SK-N-SH (cell line): ENCODE data around the gene ACACB. TPM values are rescaled to one million over a fixed set of nuclear protein-coding genes. Genes with fewer than 3 reads are reported as not detected.

Experiments used
- CTCF ChIA-PET: fragments of 300-600, 350-600 bp; formaldehyde crosslinking; extraction: SDS; loops from one replicate; lab custom pipeline; 2021; lab: Yijun Ruan, JAX
- POLR2A ChIA-PET: fragments of 350-600 bp; sonication (Branson Sonifier 250); formaldehyde crosslinking; extraction: SDS; loops from one replicate; lab custom pipeline; 2020; ENCODE audit warnings: antibody characterized with exemption, inconsistent platforms; lab: Yijun Ruan, JAX
- DNase-seq: peaks from one replicate; pipeline ENCODE4 v3.0.0; 2012
- H2AFZ ChIP-seq: fragments of 200-600 bp; sonication (generic); 2 replicates; pipeline ENCODE4 v1.8.1; 2016; ENCODE audit warnings: antibody characterized with exemption, mild to moderate bottlenecking, low read depth
- H3F3A ChIP-seq: fragments of 200-600 bp; sonication (generic); replicated peaks from 2 replicates; pipeline ENCODE3; 2016; ENCODE audit warnings: antibody characterized with exemption, mild to moderate bottlenecking; ENCODE audit not compliant: insufficient read depth
- H3K27ac ChIP-seq, 2 experiments: fragments of 200-500 bp in 1 of 2; fragments of 200-600 bp in 1 of 2; sonication (Bioruptor generic) in 1 of 2; sonication (generic), shearing (Covaris generic) in 1 of 2; 2 replicates each; pipeline versions ENCODE4 v1.5.1 to v1.6.1; 2014 to 2016; ENCODE audit warnings: low read depth in 2 of 2, inconsistent platforms in 1 of 2, low read length in 1 of 2, mild to moderate bottlenecking in 1 of 2, mixed read lengths in 1 of 2
- H3K27me3 ChIP-seq: fragments of 200-600 bp; sonication (generic), shearing (Covaris generic); 2 replicates; pipeline ENCODE4 v1.6.1; 2016; ENCODE audit warnings: mixed run types; ENCODE audit not compliant: insufficient read depth
- H3K36me3 ChIP-seq, 2 experiments: fragments of 200-500 bp in 1 of 2; fragments of 200-600 bp in 1 of 2; sonication (Bioruptor generic) in 1 of 2; sonication (generic) in 1 of 2; replicated peaks in 1 of 2; 2 replicates each; pipeline versions ENCODE3 to v1.5.1; 2014 to 2016; ENCODE audit warnings: low read length in 1 of 2, mild to moderate bottlenecking in 1 of 2; ENCODE audit not compliant: insufficient read depth in 2 of 2, control insufficient read depth in 1 of 2
- H3K4me1 ChIP-seq, 2 experiments: fragments of 200-500 bp in 1 of 2; fragments of 200-600 bp in 1 of 2; sonication (Bioruptor generic) in 1 of 2; sonication (generic), shearing (Covaris generic) in 1 of 2; 2 replicates each; pipeline versions ENCODE4 v1.5.1 to v1.6.1; 2014 to 2016; ENCODE audit warnings: low read depth in 1 of 2, low read length in 1 of 2, mixed run types in 1 of 2; ENCODE audit not compliant: insufficient read depth in 2 of 2, control insufficient read depth in 1 of 2
- H3K4me2 ChIP-seq: fragments of 200-600 bp; sonication (generic), shearing (Covaris generic); 2 replicates; pipeline ENCODE4 v1.6.1; 2017; ENCODE audit warnings: mixed run types
- H3K4me3 ChIP-seq, 2 experiments: fragments of 200-500 bp in 1 of 2; fragments of 200-600 bp in 1 of 2; sonication (Bioruptor generic) in 1 of 2; sonication (generic), shearing (Covaris generic) in 1 of 2; 2 replicates each; pipeline versions ENCODE4 v1.5.1 to v1.8.1; 2014 to 2016; ENCODE audit warnings: low read depth in 2 of 2, inconsistent platforms in 1 of 2, low read length in 1 of 2, mild to moderate bottlenecking in 1 of 2, mixed read lengths in 1 of 2, moderate library complexity in 1 of 2
- H3K79me2 ChIP-seq: fragments of 200-600 bp; sonication (generic); 2 replicates; pipeline ENCODE4 v1.8.1; 2017; ENCODE audit warnings: mild to moderate bottlenecking; ENCODE audit not compliant: insufficient read depth
- H3K9ac ChIP-seq: fragments of 200-600 bp; sonication (generic); 2 replicates; pipeline ENCODE4 v1.6.1; 2017; ENCODE audit warnings: mixed run types
- H3K9me2 ChIP-seq: fragments of 200-600 bp; sonication (generic); 2 replicates; pipeline ENCODE4 v1.6.1; 2017; ENCODE audit warnings: mixed run types
- H3K9me3 ChIP-seq: fragments of 200-600 bp; sonication (generic); 2 replicates; pipeline ENCODE4 v1.6.1; 2017; ENCODE audit warnings: mixed run types, mild to moderate bottlenecking, moderate library complexity
- H4K20me1 ChIP-seq: fragments of 200-600 bp; sonication (generic); 2 replicates; pipeline ENCODE4 v1.6.1; 2017; ENCODE audit warnings: mild to moderate bottlenecking, mixed run types; ENCODE audit not compliant: insufficient read depth
- EZH2phosphoT487 ChIP-seq: fragments of 200-600 bp; sonication (generic); IDR thresholded peaks from 2 replicates; pipeline ENCODE4 v1.6.1; 2017; ENCODE audit warnings: low read depth, mixed run types, mild to moderate bottlenecking, antibody characterized with exemption, moderate library complexity, borderline replicate concordance
- GABPA ChIP-seq: IDR thresholded peaks from 2 replicates; pipeline ENCODE4 v1.4.0; 2012; ENCODE audit warnings: low read depth, mild to moderate bottlenecking
- JUND ChIP-seq: IDR thresholded peaks from 2 replicates; pipeline ENCODE4 v1.4.0; 2012
- MAX ChIP-seq: IDR thresholded peaks from 2 replicates; pipeline ENCODE4 v1.4.0; 2012; ENCODE audit warnings: low read depth
- MEF2A ChIP-seq: IDR thresholded peaks from 2 replicates; pipeline ENCODE4 v1.4.0; 2012; ENCODE audit warnings: low read depth, borderline replicate concordance
- MXI1 ChIP-seq: IDR thresholded peaks from 2 replicates; pipeline ENCODE4 v1.6.1; 2012; ENCODE audit warnings: mild to moderate bottlenecking, low read depth, low read length, improper control_type of control experiment
- NFIC ChIP-seq: IDR thresholded peaks from 2 replicates; pipeline ENCODE4 v1.4.0; 2012; ENCODE audit warnings: borderline replicate concordance
- POLR2AphosphoS5 ChIP-seq: IDR thresholded peaks from 2 replicates; pipeline ENCODE4 v1.6.1; 2012; ENCODE audit warnings: low read depth, low read length
- RCOR1 ChIP-seq: fragments of 150-350 bp; IDR thresholded peaks from 2 replicates; pipeline ENCODE4 v1.6.1; 2017; ENCODE audit warnings: antibody characterized with exemption, low read length
- RXRA ChIP-seq: IDR thresholded peaks from 2 replicates; pipeline ENCODE4 v1.4.0; 2012; ENCODE audit warnings: low read depth, mild to moderate bottlenecking, borderline replicate concordance
- TAF1 ChIP-seq: IDR thresholded peaks from 2 replicates; pipeline ENCODE4 v1.6.1; 2012; ENCODE audit warnings: low read depth, mild to moderate bottlenecking, low read length, moderate library complexity, borderline replicate concordance
- TCF12 ChIP-seq: IDR thresholded peaks from 2 replicates; pipeline ENCODE4 v1.4.0; 2012
- TEAD4 ChIP-seq: IDR thresholded peaks from 2 replicates; pipeline ENCODE4 v1.4.0; 2012; ENCODE audit warnings: mild to moderate bottlenecking, borderline replicate concordance; ENCODE audit not compliant: insufficient read depth
- USF1 ChIP-seq: IDR thresholded peaks from 2 replicates; pipeline ENCODE4 v1.4.0; 2012; ENCODE audit warnings: low read depth, borderline replicate concordance
- ZBTB33 ChIP-seq: IDR thresholded peaks from 2 replicates; pipeline ENCODE4 v1.4.0; 2012; ENCODE audit warnings: low read depth, borderline replicate concordance
- WGBS: methylation state at CpG from one replicate; pipeline ENCODE4 v1.1.6; 2017; ENCODE audit warnings: low lambda C conversion rate; 5-methylcytosine and 5-hydroxymethylcytosine counted together
- polyA plus RNA-seq, 3 experiments: library from polyadenylated mRNA; depleted of rRNA; stranded (reverse); fragments of >200 nt; gene quantifications; 2 replicates each; pipeline ENCODE4 v1.2.3, GENCODE V29; 2012

ACACB gene
- polyA plus RNA-seq, 1 of the 3 experiments (the other 2 are of a cell fraction), result 6.1 TPM

GRCh38 chr12:109166371-109166770 is 50.0 kb downstream of the ACACB start:
- DNase-seq, result no peak
- H3K4me2 ChIP-seq, result no peak overlapping the region
- ChIA-PET POLR2A (no interaction called here), CTCF (no interaction called here)
- no peak overlapping the region for H3K27ac ChIP-seq
- no peak overlapping the region for H3K9ac ChIP-seq
- H3K36me3 ChIP-seq, result peaks cover 0 to 5% of the 10 kb centered on the region in 2 experiments
- no peaks in the 10 kb centered on the region for H3K4me1 ChIP-seq
- no peak overlapping the region for H3K4me3 ChIP-seq
- no peaks in the 10 kb centered on the region for H3F3A ChIP-seq
- no peaks in the 10 kb centered on the region for H3K9me3 ChIP-seq
- H4K20me1 ChIP-seq, result no peaks in the 10 kb centered on the region
- H3K9me2 ChIP-seq, result no peaks in the 10 kb centered on the region
- WGBS, result 84% methylated on average over 9 of the region's 9 CpGs
- no peaks in the 10 kb centered on the region for H3K27me3 ChIP-seq
- no peaks in the 10 kb centered on the region for H3K79me2 ChIP-seq
- TF ChIP-seq TAF1 (no peak), MXI1 (no peak), GABPA (no peak), RXRA (no peak), MAX (no peak), MEF2A (no peak), RCOR1 (no peak), USF1 (no peak), EZH2phosphoT487 (no peak), JUND (no peak), TEAD4 (no peak)
- H2AFZ ChIP-seq, result no peak overlapping the region

- no peak overlapping the region for H3K4me3 ChIP-seq
- H3K27me3 ChIP-seq, result no peaks in the 10 kb centered on the region
- 94% methylated on average over 15 of the region's 18 CpGs for WGBS
- H4K20me1 ChIP-seq, result no peaks in the 10 kb centered on the region
- H3K9ac ChIP-seq, result no peak overlapping the region
- H3F3A ChIP-seq, result no peaks in the 10 kb centered on the region
- POLR2A ChIA-PET, result no interaction called here
- no peak overlapping the region for H3K27ac ChIP-seq
- H3K79me2 ChIP-seq, result no peaks in the 10 kb centered on the region
- H3K4me2 ChIP-seq, result no peak overlapping the region
- H3K9me3 ChIP-seq, result no peaks in the 10 kb centered on the region
- peaks cover 4 to 13% of the 10 kb centered on the region in 2 experiments for H3K36me3 ChIP-seq
- H3K9me2 ChIP-seq, result no peaks in the 10 kb centered on the region
- CTCF ChIA-PET, result no interaction called here
- H2AFZ ChIP-seq, result no peak overlapping the region
- no peak for TF ChIP-seq TCF12
- TF ChIP-seq MAX, result no peak
- no peak for TF ChIP-seq NFIC
- no peak for TF ChIP-seq RXRA
- TF ChIP-seq ZBTB33, result no peak
- TF ChIP-seq POLR2AphosphoS5, result no peak
- DNase-seq, result no peak
- no peaks in the 10 kb centered on the region for H3K4me1 ChIP-seq
Measured at GRCh38 chr12:109167781-109168180, 51.4 kb downstream of the ACACB start.
